ENCODE data around the gene CNTNAP5. TPM values are rescaled to one million over a fixed set of nuclear protein-coding genes. Genes with fewer than 3 reads are reported as not detected.

Gene CNTNAP5
- total and polyA plus RNA-seq, 4 donors, result not detected

GRCh38 chr2:124670187-124670586 is 645.1 kb downstream of the CNTNAP5 start:
- peaks cover 0 to 1% (median 0%) of the 10 kb centered on the region in 4 donors for H3K36me3 ChIP-seq (ENCODE audit: control insufficient read depth in 4 of 4, insufficient read depth in 3 of 4, low read depth in 1 of 4, low read length in 3 of 4)
- no peaks in the 10 kb centered on the region for H3K27me3 ChIP-seq (ENCODE audit: control insufficient read depth in 4 of 4, insufficient read depth in 4 of 4, low read length in 3 of 4)
- DNase-seq (ENCODE audit: low spot score), result no peak

More at GRCh38 chr2:124670187-124670586, 645.1 kb downstream of the CNTNAP5 start:
- Histone ChIP-seq H3K27ac (ENCODE audit: low read depth in 1 of 2, low read length in 2 of 2) (no peak overlapping the region), H3K4me3 (ENCODE audit: low read depth in 1 of 3, low read length in 3 of 3) (no peak overlapping the region), H3K9me3 (ENCODE audit: control insufficient read depth in 4 of 4, low read length in 3 of 4) (peaks cover 0 to 2% (median 0%) of the 10 kb centered on the region in 4 donors), H3K4me1 (ENCODE audit: control insufficient read depth in 4 of 4, insufficient read depth in 4 of 4, low read length in 3 of 4) (no peaks in the 10 kb centered on the region), H3K9ac (ENCODE audit: low read depth in 1 of 2, low read length in 2 of 2) (no peak overlapping the region)
- TF ChIP-seq EGR1 (IDR thresholded peaks at IDR 0.05; ENCODE audit: low read depth in 2 of 2) (no peak), ATF3 (IDR thresholded peaks at IDR 0.05) (no peak), JUND (IDR thresholded peaks at IDR 0.05) (no peak), CTCF (IDR thresholded peaks at IDR 0.05; ENCODE audit: low read depth, low read length, missing input control) (no peak), HNF4A (conservative IDR thresholded peaks at IDR 0.05) (no peak), SP1 (IDR thresholded peaks at IDR 0.05) (no peak), FOXA2 (IDR thresholded peaks at IDR 0.05) (no peak), NR2F2 (IDR thresholded peaks at IDR 0.05) (no peak), MAX (IDR thresholded peaks at IDR 0.05) (no peak), YY1 (IDR thresholded peaks at IDR 0.05) (no peak), RAD21 (IDR thresholded peaks at IDR 0.05) (no peak), REST (IDR thresholded peaks at IDR 0.05) (no peak)
- TF ChIP-seq, protein P1, sequence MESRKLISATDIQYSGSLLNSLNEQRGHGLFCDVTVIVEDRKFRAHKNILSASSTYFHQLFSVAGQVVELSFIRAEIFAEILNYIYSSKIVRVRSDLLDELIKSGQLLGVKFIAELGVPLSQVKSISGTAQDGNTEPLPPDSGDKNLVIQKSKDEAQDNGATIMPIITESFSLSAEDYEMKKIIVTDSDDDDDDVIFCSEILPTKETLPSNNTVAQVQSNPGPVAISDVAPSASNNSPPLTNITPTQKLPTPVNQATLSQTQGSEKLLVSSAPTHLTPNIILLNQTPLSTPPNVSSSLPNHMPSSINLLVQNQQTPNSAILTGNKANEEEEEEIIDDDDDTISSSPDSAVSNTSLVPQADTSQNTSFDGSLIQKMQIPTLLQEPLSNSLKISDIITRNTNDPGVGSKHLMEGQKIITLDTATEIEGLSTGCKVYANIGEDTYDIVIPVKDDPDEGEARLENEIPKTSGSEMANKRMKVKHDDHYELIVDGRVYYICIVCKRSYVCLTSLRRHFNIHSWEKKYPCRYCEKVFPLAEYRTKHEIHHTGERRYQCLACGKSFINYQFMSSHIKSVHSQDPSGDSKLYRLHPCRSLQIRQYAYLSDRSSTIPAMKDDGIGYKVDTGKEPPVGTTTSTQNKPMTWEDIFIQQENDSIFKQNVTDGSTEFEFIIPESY (IDR thresholded peaks at IDR 0.05), result no peak
